GM19452 (cell line): Measurements from ENCODE around the gene KLHDC7B.

ENCODE experiments used
- ATAC-seq: cut with Tn5 transposase; IDR thresholded peaks from one replicate; pipeline ENCODE4 v1.9.1; 2021; ENCODE audit not compliant: unreplicated experiment

The KLHDC7B gene

GRCh38 chr22:50585238-50585637 is 39.5 kb downstream of the KLHDC7B start:
- ATAC-seq, result no peak

DNA sequence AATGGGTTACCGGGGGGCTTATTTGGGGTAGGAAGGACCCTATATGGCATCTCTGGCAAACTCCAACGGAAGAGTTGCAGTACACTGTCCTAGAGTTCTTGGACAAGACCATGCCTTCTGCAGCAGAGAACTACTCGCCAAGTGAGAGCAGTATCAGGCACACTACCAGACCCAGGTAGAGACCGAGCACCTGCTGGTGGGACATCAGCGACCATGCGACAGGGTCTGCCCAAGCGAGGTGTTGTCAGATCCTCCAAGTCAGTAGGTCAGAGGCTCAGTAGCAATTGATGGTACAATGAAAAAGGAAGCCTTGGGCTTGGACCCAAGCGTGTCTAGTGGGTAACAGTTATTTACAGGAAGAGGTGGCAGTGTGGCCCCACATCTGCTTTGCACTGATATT is 40.1 kb downstream of the KLHDC7B start:
- no peak for ATAC-seq

DNA sequence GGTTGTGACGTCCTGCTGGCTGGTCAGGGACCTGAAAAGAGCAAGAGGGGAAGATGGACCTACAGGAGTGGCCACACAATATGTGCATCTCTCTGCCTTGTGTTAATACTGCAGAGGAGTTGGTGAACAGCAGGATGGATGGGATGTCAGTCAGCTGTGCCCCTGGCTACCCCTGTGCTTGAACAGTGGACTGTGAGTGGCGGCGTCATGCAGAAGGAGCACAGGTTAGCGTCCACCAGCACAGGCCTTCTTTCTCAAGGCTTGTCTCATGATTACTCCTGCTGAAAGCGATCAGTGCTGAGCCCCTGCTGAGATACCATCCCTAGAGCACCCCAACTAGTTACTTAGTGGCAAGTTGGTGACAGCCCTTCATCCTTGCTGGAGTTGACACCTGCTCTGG is 40.7 kb downstream of the KLHDC7B start:
- no peak for ATAC-seq

DNA sequence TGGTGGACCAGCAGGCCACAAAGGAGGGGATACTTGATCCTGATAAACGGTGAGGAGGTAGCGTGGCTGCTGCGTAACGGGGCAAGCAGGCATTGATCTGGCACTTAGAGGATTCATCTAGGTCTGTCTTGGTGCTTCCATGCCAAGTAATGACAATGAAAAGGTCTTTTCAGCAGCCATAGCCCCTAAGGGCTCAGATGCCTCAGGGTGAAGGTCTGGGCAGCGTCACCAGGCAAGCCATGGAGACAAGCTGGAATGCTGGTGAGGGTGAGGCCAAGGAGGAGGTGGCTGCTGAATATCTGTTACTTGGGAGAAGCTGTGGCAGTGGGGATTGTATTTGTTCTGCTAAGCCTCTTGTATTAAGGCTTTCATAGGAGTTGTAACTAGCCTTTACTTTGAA is 41.7 kb downstream of the KLHDC7B start:
- ATAC-seq, result no peak

DNA sequence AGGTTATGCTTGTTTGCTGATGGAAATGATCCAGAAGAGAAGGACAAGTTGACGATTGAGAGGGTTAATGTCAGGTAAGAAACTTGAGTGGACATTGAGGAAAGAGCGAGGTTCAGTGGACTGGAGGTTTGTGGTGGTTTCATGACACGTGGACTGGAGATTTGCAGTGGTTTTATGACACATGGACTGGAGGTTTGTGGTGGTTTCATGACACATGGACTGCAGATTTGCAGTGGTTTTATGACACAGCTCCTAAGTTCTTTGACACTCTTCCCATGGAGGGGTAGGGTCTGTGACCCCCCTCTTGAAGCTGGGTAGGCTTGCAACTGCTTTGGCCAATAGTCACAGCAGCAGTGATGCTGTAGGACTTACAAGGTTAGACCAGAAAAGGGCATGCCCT is 49.5 kb downstream of the KLHDC7B start:
- no peak for ATAC-seq

DNA sequence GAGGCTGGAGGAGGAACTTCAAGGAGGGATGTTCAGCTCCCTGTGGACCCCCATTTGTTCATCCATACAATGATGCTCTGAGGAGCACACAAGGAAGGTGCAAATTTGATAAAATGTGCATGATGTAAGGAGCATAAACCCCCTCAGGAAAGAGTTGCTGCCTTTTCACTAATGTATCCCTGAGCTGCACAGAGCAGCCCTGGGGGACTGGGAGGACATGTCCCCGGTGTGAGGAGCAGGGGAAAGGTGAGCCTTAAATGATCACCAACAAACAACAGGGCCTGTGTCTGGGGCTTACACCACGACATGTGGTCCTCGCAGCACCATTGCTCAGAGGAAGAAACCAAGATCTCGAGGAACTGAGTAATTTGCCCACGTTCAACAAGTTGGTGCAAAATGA is 51.4 kb downstream of the KLHDC7B start:
- no peak for ATAC-seq

GRCh38 chr22:50599816-50600455 is 54.2 kb downstream of the KLHDC7B start:
- no peak for ATAC-seq

GRCh38 chr22:50600538-50600937 is 54.8 kb downstream of the KLHDC7B start, which contains the start of gene MAPK8IP2:
TSS of gene MAPK8IP2 (plus strand) at chr22:50600793. CDS start at chr22:50600819, 26 bp downstream.
- no peak for ATAC-seq
